H1 (cell line): ENCODE results near the gene CGB7. TPM values are rescaled to one million over a fixed set of nuclear protein-coding genes. Genes with fewer than 3 reads are reported as not detected.

Experiments used
- polyA plus RNA-seq, 7 experiments: library from polyadenylated mRNA; depleted of rRNA in 3 of 7; stranded (reverse) in 5 of 7; unstranded in 2 of 7; fragments of >200 nt in 5 of 7; fragments of 200-250 nt in 2 of 7; gene quantifications; 1 replicate in 5 of 7; 2 replicates in 1 of 7; 4 replicates in 1 of 7; pipeline versions ENCODE4 v1.2.1 to v1.2.3, GENCODE V29; 2011 to 2013; ENCODE audit warnings: missing spikeins in 2 of 7, mixed read lengths in 2 of 7
- total RNA-seq: library from RNA; stranded (reverse); fragmentation: NEBNext Ultra II Directional; extraction: Animal tissue kit (Norgen Biotek cat#: 25700); gene quantifications from 2 replicates; pipeline ENCODE4 v1.2.1, GENCODE V29; 2021
- TF ChIP-seq, protein P1 (sequence below): fragments of 300-600 bp; sonication (generic); IDR thresholded peaks from 2 replicates; pipeline ENCODE4 v1.7.1; 2012; ENCODE audit warnings: low read length, moderate library complexity, mild to moderate bottlenecking, inconsistent platforms; ENCODE audit not compliant: insufficient replicate concordance

CGB7 gene
- total and polyA plus RNA-seq, 2 of the 8 experiments (the other 6 are each of a cell fraction or from before 2014, with no cell fraction given) = 1.2 to 2.2 TPM

DNA sequence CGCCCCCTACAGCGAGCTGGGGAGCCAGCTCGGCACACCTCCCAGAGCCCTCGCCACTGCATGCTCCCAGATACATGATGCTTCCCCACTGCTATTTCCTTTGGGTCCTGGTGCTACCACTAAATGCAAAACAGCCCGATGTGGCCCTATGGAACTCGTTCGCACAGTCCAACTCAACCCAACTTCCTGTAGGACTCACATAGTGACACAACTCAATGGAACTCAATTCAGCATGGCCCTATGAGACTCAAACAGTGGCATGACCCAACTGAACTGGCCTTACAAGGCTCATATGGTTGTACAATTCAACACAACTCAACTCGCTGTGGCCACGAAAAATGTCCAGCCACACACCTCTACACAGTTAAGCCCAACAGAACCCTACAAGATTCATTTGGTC lies 11.5 kb upstream of the CGB7 start (continued):
- TF ChIP-seq, protein P1, sequence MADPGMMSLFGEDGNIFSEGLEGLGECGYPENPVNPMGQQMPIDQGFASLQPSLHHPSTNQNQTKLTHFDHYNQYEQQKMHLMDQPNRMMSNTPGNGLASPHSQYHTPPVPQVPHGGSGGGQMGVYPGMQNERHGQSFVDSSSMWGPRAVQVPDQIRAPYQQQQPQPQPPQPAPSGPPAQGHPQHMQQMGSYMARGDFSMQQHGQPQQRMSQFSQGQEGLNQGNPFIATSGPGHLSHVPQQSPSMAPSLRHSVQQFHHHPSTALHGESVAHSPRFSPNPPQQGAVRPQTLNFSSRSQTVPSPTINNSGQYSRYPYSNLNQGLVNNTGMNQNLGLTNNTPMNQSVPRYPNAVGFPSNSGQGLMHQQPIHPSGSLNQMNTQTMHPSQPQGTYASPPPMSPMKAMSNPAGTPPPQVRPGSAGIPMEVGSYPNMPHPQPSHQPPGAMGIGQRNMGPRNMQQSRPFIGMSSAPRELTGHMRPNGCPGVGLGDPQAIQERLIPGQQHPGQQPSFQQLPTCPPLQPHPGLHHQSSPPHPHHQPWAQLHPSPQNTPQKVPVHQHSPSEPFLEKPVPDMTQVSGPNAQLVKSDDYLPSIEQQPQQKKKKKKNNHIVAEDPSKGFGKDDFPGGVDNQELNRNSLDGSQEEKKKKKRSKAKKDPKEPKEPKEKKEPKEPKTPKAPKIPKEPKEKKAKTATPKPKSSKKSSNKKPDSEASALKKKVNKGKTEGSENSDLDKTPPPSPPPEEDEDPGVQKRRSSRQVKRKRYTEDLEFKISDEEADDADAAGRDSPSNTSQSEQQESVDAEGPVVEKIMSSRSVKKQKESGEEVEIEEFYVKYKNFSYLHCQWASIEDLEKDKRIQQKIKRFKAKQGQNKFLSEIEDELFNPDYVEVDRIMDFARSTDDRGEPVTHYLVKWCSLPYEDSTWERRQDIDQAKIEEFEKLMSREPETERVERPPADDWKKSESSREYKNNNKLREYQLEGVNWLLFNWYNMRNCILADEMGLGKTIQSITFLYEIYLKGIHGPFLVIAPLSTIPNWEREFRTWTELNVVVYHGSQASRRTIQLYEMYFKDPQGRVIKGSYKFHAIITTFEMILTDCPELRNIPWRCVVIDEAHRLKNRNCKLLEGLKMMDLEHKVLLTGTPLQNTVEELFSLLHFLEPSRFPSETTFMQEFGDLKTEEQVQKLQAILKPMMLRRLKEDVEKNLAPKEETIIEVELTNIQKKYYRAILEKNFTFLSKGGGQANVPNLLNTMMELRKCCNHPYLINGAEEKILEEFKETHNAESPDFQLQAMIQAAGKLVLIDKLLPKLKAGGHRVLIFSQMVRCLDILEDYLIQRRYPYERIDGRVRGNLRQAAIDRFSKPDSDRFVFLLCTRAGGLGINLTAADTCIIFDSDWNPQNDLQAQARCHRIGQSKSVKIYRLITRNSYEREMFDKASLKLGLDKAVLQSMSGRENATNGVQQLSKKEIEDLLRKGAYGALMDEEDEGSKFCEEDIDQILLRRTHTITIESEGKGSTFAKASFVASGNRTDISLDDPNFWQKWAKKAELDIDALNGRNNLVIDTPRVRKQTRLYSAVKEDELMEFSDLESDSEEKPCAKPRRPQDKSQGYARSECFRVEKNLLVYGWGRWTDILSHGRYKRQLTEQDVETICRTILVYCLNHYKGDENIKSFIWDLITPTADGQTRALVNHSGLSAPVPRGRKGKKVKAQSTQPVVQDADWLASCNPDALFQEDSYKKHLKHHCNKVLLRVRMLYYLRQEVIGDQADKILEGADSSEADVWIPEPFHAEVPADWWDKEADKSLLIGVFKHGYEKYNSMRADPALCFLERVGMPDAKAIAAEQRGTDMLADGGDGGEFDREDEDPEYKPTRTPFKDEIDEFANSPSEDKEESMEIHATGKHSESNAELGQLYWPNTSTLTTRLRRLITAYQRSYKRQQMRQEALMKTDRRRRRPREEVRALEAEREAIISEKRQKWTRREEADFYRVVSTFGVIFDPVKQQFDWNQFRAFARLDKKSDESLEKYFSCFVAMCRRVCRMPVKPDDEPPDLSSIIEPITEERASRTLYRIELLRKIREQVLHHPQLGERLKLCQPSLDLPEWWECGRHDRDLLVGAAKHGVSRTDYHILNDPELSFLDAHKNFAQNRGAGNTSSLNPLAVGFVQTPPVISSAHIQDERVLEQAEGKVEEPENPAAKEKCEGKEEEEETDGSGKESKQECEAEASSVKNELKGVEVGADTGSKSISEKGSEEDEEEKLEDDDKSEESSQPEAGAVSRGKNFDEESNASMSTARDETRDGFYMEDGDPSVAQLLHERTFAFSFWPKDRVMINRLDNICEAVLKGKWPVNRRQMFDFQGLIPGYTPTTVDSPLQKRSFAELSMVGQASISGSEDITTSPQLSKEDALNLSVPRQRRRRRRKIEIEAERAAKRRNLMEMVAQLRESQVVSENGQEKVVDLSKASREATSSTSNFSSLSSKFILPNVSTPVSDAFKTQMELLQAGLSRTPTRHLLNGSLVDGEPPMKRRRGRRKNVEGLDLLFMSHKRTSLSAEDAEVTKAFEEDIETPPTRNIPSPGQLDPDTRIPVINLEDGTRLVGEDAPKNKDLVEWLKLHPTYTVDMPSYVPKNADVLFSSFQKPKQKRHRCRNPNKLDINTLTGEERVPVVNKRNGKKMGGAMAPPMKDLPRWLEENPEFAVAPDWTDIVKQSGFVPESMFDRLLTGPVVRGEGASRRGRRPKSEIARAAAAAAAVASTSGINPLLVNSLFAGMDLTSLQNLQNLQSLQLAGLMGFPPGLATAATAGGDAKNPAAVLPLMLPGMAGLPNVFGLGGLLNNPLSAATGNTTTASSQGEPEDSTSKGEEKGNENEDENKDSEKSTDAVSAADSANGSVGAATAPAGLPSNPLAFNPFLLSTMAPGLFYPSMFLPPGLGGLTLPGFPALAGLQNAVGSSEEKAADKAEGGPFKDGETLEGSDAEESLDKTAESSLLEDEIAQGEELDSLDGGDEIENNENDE = no peak
- TF ChIP-seq, all 59 proteins: peak for 0
